GM18517 (cell line): ENCODE measurements around the gene NLE1.
A peak's percentile ranks its signal among the peaks of the same experiment; 100 is the strongest.

Experiments used
- ATAC-seq: cut with Tn5 transposase; IDR thresholded peaks from one replicate; pipeline ENCODE4 v1.9.1; 2021; ENCODE audit warnings: mild to moderate bottlenecking, moderate library complexity; ENCODE audit not compliant: unreplicated experiment

Gene NLE1

DNA sequence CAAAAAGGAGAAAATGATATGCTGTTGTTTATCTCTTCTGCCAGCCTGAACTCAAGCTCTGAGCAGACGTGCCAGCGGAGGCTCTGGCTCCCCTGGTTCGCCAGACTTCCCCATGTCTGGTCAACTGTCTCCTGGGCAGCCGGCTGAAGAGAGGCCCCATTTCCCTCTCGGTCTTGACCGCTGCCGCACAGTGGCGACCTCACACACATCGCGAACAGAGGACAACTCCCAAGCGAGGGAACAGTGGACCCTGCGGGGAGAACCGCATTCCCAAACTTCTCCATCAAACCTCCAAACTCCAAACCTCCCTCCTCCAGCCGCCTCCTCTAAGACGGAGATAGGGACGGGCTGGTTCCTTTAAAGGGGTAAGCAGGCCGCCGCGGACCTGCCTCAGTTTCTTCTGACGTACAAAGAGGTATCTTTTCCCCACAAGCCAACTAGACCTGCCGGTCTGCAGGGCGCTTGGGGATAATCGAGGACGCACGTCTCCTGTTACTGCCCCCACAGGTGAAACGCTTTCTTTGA is 53.7 kb downstream of the NLE1 start:
- peak; percentile 12 for ATAC-seq

DNA sequence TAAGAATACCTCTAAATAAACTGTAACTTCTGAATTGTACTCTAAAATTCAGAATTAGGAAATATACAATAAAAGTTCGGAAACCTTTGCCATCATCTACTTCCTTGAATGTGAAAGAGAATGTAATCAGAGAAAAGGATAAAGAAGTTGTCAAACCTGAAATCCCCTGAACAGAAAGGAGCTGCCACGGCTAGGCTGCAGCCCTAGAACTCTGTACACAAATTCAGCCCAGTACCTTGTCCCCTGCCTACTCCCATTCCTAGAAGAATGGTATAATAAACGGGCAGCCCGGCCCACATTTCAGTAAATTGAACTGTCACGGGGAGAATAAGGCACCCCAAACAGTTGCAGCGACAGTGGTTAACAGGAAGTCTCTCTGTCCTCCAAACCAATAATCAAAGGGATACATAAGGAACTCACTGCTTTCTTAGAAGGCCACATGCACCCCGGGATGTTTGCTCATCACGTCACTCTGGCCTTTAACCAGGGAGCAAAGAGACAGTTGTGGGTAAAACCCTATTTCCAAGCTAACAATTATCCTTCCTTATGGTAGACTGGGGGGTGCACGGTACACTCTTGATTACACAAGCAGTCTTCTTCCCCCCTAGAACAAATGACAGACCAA is 54.3 kb downstream of the NLE1 start:
- ATAC-seq, result no peak

DNA sequence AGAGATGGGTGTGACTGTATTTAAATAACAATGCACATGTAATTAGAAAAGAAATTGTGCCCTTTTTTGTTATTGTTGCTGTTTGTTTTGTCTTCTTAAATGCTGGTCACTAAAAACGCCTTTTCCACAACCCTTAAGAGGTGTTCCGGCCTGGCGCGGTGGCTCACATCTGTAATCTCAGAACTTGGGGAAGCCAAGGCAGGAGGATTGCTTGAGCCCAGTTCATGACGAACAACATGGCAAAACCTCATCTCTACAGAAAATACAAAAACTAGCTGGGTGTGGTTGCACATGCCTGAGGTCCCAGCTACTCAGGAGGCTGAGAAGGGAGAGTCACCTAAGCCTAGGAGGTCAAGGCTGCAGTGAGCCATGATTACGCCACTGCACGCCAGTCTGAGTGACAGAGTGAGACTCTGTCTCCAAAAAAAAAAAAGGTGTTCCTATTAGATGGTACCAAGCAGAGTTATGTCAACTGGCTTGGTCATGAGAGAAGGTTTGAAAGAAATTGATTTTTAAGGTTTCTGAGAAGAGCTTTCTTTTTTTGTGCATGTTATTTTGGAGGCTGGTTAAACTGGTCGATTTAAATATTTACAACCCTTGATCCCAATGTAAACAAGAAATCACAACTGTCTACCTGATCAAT is 55.1 kb downstream of the NLE1 start:
- ATAC-seq, result no peak

DNA sequence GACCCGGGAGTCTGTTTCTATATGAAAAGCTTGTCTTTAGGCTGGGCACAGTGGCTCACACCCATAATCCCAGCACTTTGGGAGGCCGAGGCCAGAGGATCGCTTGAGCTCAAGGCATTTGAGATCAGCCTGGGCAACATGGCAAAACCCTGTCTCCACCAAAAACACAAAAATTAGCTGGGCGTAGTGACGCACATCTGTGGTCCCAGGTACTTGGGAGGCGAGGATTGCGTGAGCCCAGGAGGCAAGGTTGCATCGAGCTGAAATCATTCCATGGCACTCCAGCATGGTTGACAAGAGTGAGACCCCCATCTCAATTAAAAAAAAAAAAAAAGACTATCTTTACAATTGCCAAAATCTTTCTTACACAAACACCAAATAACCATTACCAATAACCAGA is 55.9 kb downstream of the NLE1 start:
- no peak for ATAC-seq

GRCh38 chr17:35084987-35085386 is 57.1 kb downstream of the NLE1 start:
- no peak for ATAC-seq

- no peak for ATAC-seq
These were observed 59.0 kb downstream of the NLE1 start for GRCh38 chr17:35083071-35083470.

DNA sequence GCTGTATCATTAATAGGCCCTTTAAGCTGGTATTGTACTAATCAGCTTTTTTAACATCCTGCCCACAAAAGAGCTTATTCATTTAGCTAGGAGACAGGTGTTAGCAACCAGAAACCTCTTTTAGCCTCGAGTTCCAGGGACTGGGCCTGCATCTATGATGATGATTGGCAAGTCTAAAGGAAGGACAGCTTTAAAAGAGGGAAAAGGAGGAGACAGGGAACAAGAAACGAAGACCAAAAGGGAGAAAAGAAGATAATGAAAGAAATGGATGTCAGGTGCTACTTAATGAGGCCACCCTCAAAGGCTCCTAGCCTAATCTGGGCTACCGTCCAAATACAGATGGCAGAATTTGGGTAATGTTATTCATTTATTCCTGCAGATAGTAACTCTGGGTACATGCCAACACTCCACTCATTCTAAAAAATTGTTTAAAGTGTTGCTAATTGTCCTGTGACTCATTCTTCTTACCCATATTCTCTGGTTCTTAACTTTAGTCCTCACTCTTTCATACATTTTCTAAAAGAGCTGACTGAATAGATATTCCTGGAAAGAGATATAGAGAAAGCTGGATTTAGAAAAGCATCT is 59.9 kb downstream of the NLE1 start:
- no peak for ATAC-seq

GRCh38 chr17:35081638-35082037 is 60.5 kb downstream of the NLE1 start:
- no peak for ATAC-seq

DNA sequence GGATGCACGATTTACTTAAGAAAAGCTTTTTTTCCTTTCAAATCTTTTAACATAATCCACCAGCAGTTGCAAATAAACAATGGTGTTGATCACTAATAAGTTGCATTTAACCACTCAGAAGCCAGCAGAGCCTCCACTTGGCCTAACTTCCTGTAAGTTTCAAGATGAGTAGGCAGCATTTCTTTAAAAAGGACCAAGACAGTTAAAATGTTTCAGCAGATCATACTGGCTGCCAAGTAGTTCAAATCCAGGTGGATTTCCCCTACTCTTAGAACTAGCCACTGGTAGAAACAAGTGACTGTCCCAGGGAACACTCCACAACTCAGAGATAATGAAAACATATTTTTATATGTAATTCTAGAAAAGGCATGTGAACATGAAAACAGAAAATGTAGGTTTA is 61.6 kb downstream of the NLE1 start:
- ATAC-seq, result no peak

DNA sequence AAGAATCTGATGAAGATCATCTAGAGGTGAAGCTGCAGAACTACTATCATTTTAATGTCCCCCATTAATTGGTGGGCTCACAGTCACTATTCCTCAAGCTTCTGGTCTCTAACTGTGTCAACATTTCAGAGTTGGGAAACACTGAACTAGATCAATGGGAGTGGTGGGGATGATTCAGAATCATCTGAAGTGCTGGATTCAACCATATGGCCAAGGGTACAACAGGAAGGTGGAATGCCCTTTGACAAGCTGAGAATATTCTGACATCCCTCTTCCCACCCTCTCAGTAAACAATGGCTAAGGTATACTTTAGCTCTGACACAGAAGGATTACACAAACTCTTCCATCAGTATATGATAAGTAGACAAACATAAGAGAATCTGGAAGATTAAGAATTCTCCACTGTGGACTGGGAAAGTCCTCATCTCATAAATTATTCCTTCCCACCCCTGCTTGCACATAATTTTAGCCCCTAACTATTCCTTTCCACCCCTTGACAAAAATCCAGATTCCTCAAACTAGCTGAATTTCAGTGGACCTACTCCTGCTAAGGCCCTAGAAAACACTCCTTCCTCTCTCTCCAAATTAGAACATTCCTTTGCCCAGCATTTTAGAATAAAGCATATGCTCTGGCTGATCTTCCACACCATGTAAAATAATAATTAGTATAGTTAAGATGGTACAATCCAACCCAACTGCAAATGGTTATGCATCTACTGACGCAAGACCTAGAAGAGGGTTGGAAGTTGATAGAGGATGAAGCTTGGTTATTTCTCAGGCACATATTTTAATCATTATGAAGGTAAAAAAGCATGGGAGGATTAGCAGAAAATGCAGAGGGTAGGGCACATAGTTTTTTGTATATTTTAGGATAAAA is 62.3 kb downstream of the NLE1 start:
- no peak for ATAC-seq
